SU-DHL-6 (cell line): ENCODE results near the gene BCL2L15.

Source experiments
- EZH2phosphoT487 ChIP-seq: fragments of 200-600 bp; sonication (generic), shearing (Covaris generic); conservative IDR thresholded peaks from 2 replicates; pipeline ENCODE4 v1.6.1; 2018; ENCODE audit warnings: mild to moderate bottlenecking, antibody characterized with exemption, low read length, moderate library complexity, mixed read lengths
- TF ChIP-seq, protein P1 (sequence below): fragments of 200-600 bp; sonication (generic); IDR thresholded peaks from one replicate; pipeline ENCODE4 v1.5.1; 2017; ENCODE audit warnings: antibody characterized with exemption, mild to moderate bottlenecking, low read length, moderate library complexity; ENCODE audit not compliant: insufficient read depth, poor library complexity, severe bottlenecking

GRCh38 chr1:113849072-113849471, 38.3 kb downstream of the BCL2L15 start:
- TF ChIP-seq, protein P1, sequence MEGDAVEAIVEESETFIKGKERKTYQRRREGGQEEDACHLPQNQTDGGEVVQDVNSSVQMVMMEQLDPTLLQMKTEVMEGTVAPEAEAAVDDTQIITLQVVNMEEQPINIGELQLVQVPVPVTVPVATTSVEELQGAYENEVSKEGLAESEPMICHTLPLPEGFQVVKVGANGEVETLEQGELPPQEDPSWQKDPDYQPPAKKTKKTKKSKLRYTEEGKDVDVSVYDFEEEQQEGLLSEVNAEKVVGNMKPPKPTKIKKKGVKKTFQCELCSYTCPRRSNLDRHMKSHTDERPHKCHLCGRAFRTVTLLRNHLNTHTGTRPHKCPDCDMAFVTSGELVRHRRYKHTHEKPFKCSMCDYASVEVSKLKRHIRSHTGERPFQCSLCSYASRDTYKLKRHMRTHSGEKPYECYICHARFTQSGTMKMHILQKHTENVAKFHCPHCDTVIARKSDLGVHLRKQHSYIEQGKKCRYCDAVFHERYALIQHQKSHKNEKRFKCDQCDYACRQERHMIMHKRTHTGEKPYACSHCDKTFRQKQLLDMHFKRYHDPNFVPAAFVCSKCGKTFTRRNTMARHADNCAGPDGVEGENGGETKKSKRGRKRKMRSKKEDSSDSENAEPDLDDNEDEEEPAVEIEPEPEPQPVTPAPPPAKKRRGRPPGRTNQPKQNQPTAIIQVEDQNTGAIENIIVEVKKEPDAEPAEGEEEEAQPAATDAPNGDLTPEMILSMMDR: no peak
- no peak for TF ChIP-seq EZH2phosphoT487
